GM18511 (cell line): ENCODE measurements around the gene MS4A18.
"Not testable (repeated sequence)": the region's sequence is repeated elsewhere in the genome, so short reads cannot be mapped to it uniquely, and the experiment has no call there.

Experiments used
- ATAC-seq: cut with Tn5 transposase; IDR thresholded peaks from one replicate; pipeline ENCODE4 v1.9.1; 2021; ENCODE audit warnings: mild to moderate bottlenecking, moderate library complexity; ENCODE audit not compliant: unreplicated experiment

The MS4A18 gene

GRCh38 chr11:60724420-60724819 is at the start of gene MS4A18:
Gene MS4A18 (plus strand): TSS chr11:60724720.
- ATAC-seq: no peak

- ATAC-seq: not testable (repeated sequence)
Observed at GRCh38 chr11:60678231-60678630, 46.3 kb upstream of the MS4A18 start.

- ATAC-seq: no peak
Observed at GRCh38 chr11:60679879-60680278, 44.6 kb upstream of the MS4A18 start.

- ATAC-seq: no peak
Observed at GRCh38 chr11:60680455-60681119, 43.9 kb upstream of the MS4A18 start.

GRCh38 chr11:60684541-60684848 is 40.0 kb upstream of the MS4A18 start:
- peak; percentile 64 for ATAC-seq

- ATAC-seq: no peak
Observed at GRCh38 chr11:60691661-60692060, 32.9 kb upstream of the MS4A18 start.

GRCh38 chr11:60699284-60699691 is 25.2 kb upstream of the MS4A18 start, which contains the start of gene MS4A8:
Gene MS4A8 (plus strand): TSS chr11:60699612. CDS start chr11:60700861, 1,249 bp downstream.
- ATAC-seq: no peak

GRCh38 chr11:60699936-60700335 is 24.6 kb upstream of the MS4A18 start:
- ATAC-seq: no peak

- no peak for ATAC-seq
Observed at GRCh38 chr11:60700689-60701468, 23.6 kb upstream of the MS4A18 start.

- no peak for ATAC-seq
Observed at GRCh38 chr11:60701469-60701818, 23.1 kb upstream of the MS4A18 start.

- no peak for ATAC-seq
Observed at GRCh38 chr11:60703374-60703773, 21.1 kb upstream of the MS4A18 start.

GRCh38 chr11:60705895-60706294 is 18.6 kb upstream of the MS4A18 start:
- ATAC-seq: no peak

GRCh38 chr11:60706931-60707330 is 17.6 kb upstream of the MS4A18 start:
- no peak for ATAC-seq

- no peak for ATAC-seq
Observed at GRCh38 chr11:60710482-60710881, 14.0 kb upstream of the MS4A18 start.

- no peak for ATAC-seq
Observed at GRCh38 chr11:60711276-60711675, 13.2 kb upstream of the MS4A18 start.

GRCh38 chr11:60713423-60713822 is 11.1 kb upstream of the MS4A18 start:
- ATAC-seq: not testable (repeated sequence)

- ATAC-seq: no peak
Observed at GRCh38 chr11:60717956-60718355, 6.6 kb upstream of the MS4A18 start.

GRCh38 chr11:60718524-60719316 is 5.8 kb upstream of the MS4A18 start:
- ATAC-seq: no peak

GRCh38 chr11:60719391-60719790 is 5.1 kb upstream of the MS4A18 start:
- no peak for ATAC-seq

- ATAC-seq: no peak
Observed at GRCh38 chr11:60720460-60720859, 4.1 kb upstream of the MS4A18 start.

GRCh38 chr11:60725592-60725991 is 1.1 kb downstream of the MS4A18 start:
- no peak for ATAC-seq

- ATAC-seq: no peak
Observed at GRCh38 chr11:60731586-60731985, 7.1 kb downstream of the MS4A18 start.
